Common myeloid progenitor, CD34-positive (primary cell): ENCODE data around the gene CDH4.

ENCODE experiments used
- CTCF ChIA-PET: fragments of 350-600 bp; sonication (Branson Sonifier 250); formaldehyde crosslinking; loops from one replicate; lab custom pipeline; 2021; ENCODE audit warnings: antibody characterized with exemption; lab: Charles Lee
- POLR2A ChIA-PET: fragments of 350-600 bp; sonication (Branson Sonifier 250); formaldehyde crosslinking; loops from one replicate; lab custom pipeline; 2021; ENCODE audit warnings: antibody characterized with exemption; lab: Charles Lee
- DNase-seq, 3 donors: peaks; one replicate each; pipeline versions ENCODE4 v3.0.0 to v3.0.0-alpha.2; 2013
- H3K27ac ChIP-seq, 2 experiments: 1 replicate in 1 of 2; 2 replicates in 1 of 2; pipeline ENCODE4 v1.7.0; 2013; ENCODE audit warnings: inconsistent platforms in 2 of 2, low read length in 2 of 2, mild to moderate bottlenecking in 2 of 2, low read depth in 1 of 2, moderate library complexity in 1 of 2; ENCODE audit not compliant: severe bottlenecking in 2 of 2, insufficient read depth in 1 of 2, poor library complexity in 1 of 2
- H3K27me3 ChIP-seq, 5 experiments: replicated peaks in 2 of 5; 1 replicate in 3 of 5; 2 replicates in 2 of 5; pipeline versions ENCODE4 v1.6.1 to v1.7.0; 2013; ENCODE audit warnings: low read length in 4 of 5, mild to moderate bottlenecking in 2 of 5, moderate library complexity in 2 of 5, inconsistent platforms in 1 of 5; ENCODE audit not compliant: insufficient read depth in 5 of 5, control insufficient read depth in 4 of 5
- H3K36me3 ChIP-seq, 4 experiments: 1 replicate in 2 of 4; 2 replicates in 2 of 4; pipeline versions ENCODE4 v1.6.1 to v1.7.0; 2013; ENCODE audit warnings: low read length in 3 of 4, control low read depth in 1 of 4, mild to moderate bottlenecking in 1 of 4; ENCODE audit not compliant: control insufficient read depth in 4 of 4, insufficient read depth in 4 of 4
- H3K4me1 ChIP-seq, 4 experiments: 1 replicate in 3 of 4; 2 replicates in 1 of 4; pipeline versions ENCODE4 v1.6.1 to v1.7.1; 2013; ENCODE audit warnings: low read length in 3 of 4, mild to moderate bottlenecking in 3 of 4, control low read depth in 1 of 4, inconsistent platforms in 1 of 4, moderate library complexity in 1 of 4; ENCODE audit not compliant: control insufficient read depth in 4 of 4, insufficient read depth in 4 of 4; ENCODE audit errors: control extremely low read depth in 1 of 4
- H3K4me3 ChIP-seq, 7 experiments: 1 replicate in 4 of 7; 2 replicates in 3 of 7; pipeline versions ENCODE4 v1.5.1 to v1.7.0; 2013; ENCODE audit warnings: mild to moderate bottlenecking in 7 of 7, low read length in 6 of 7, moderate library complexity in 6 of 7, inconsistent platforms in 2 of 7, low read depth in 2 of 7, control low read depth in 1 of 7; ENCODE audit not compliant: insufficient read depth in 4 of 7, control insufficient read depth in 1 of 7; ENCODE audit errors: extremely low read depth in 1 of 7
- H3K9me3 ChIP-seq, 5 experiments: 1 replicate in 4 of 5; 2 replicates in 1 of 5; pipeline versions ENCODE4 v1.6.1 to v1.7.1; 2013; ENCODE audit warnings: low read length in 4 of 5, mild to moderate bottlenecking in 2 of 5, inconsistent platforms in 1 of 5, low read depth in 1 of 5, moderate library complexity in 1 of 5; ENCODE audit not compliant: control insufficient read depth in 4 of 5, insufficient read depth in 2 of 5; ENCODE audit errors: control extremely low read depth in 1 of 5
- WGBS: methylation state at CpG from one replicate; pipeline ENCODE4 v1.1.5; 2013; ENCODE audit not compliant: insufficient coverage; 5-methylcytosine and 5-hydroxymethylcytosine counted together

The CDH4 gene

GRCh38 chr20:61252601-61253263, 671 bp downstream of the CDH4 start:
- ChIA-PET CTCF (interaction anchor here (1.1 to 1.8 kb wide), 3 partner anchors 9 to 1041 kb away, joined by 3 to 11 read pairs (median 4); no protein-coding TSS in a partner anchor), POLR2A (no interaction called here)
- no peaks in the 10 kb centered on the region for H3K36me3 ChIP-seq
- peak in 2 of 3 donors; percentile 13 to 20 for DNase-seq
- H3K4me1 ChIP-seq = peaks cover 0 to 39% (median 23%) of the 10 kb centered on the region in 4 experiments
- 0% methylated on average over 79 of the region's 87 CpGs for WGBS
- H3K4me3 ChIP-seq = peak overlapping the region in 6 of 7 experiments; percentile 51 to 83 (median 62)
- peaks cover 10 to 63% (median 43%) of the 10 kb centered on the region in 5 experiments for H3K27me3 ChIP-seq
- H3K9me3 ChIP-seq = no peaks in the 10 kb centered on the region
- no peak overlapping the region for H3K27ac ChIP-seq

GRCh38 chr20:61253264-61253639, 1.2 kb downstream of the CDH4 start:
- peak overlapping the region in 6 of 7 experiments; percentile 51 to 83 (median 62) for H3K4me3 ChIP-seq
- no peaks in the 10 kb centered on the region for H3K36me3 ChIP-seq
- ChIA-PET POLR2A (no interaction called here), CTCF (interaction anchor here (1.0 to 1.8 kb wide), 4 partner anchors 9 to 1042 kb away, joined by 3 to 11 read pairs (median 4); no protein-coding TSS in a partner anchor)
- WGBS = 0% methylated on average over 43 of the region's 51 CpGs
- H3K4me1 ChIP-seq = peaks cover 0 to 41% (median 23%) of the 10 kb centered on the region in 4 experiments
- no peaks in the 10 kb centered on the region for H3K9me3 ChIP-seq
- H3K27me3 ChIP-seq = peaks cover 10 to 57% (median 40%) of the 10 kb centered on the region in 5 experiments
- no peak overlapping the region for H3K27ac ChIP-seq
- DNase-seq = peak; percentile 52 to 71 (median 58)

GRCh38 chr20:61253640-61254511, 1.8 kb downstream of the CDH4 start:
- Histone ChIP-seq H3K27ac (no peak overlapping the region), H3K36me3 (no peaks in the 10 kb centered on the region), H3K4me1 (peaks cover 0 to 41% (median 23%) of the 10 kb centered on the region in 4 experiments), H3K9me3 (no peaks in the 10 kb centered on the region), H3K4me3 (peak overlapping the region in 6 of 7 experiments; percentile 33 to 83 (median 60)), H3K27me3 (peaks cover 10 to 51% (median 35%) of the 10 kb centered on the region in 5 experiments)
- DNase-seq = peak in 2 of 3 donors; percentile 17 to 42
- 8% methylated on average over 60 of the region's 62 CpGs for WGBS
- POLR2A ChIA-PET = no interaction called here
- CTCF ChIA-PET = interaction anchor here (1.0 to 1.8 kb wide), 4 partner anchors 9 to 1042 kb away, joined by 3 to 11 read pairs (median 4); no protein-coding TSS in a partner anchor

GRCh38 chr20:61254881-61255626, 3.0 kb downstream of the CDH4 start:
- Histone ChIP-seq H3K4me3 (no peak overlapping the region), H3K27me3 (peaks cover 9 to 47% (median 25%) of the 10 kb centered on the region in 5 experiments), H3K27ac (no peak overlapping the region), H3K4me1 (peaks cover 0 to 41% (median 23%) of the 10 kb centered on the region in 4 experiments), H3K36me3 (no peaks in the 10 kb centered on the region), H3K9me3 (peaks cover 0 to 6% (median 0%) of the 10 kb centered on the region in 5 experiments)
- ChIA-PET POLR2A (no interaction called here), CTCF (no interaction called here)
- DNase-seq = no peak
- 97% methylated on average over 10 of the region's 11 CpGs for WGBS

- Histone ChIP-seq H3K27ac (no peak overlapping the region), H3K27me3 (peaks cover 7 to 34% (median 12%) of the 10 kb centered on the region in 5 experiments), H3K4me1 (peaks cover 0 to 41% (median 23%) of the 10 kb centered on the region in 4 experiments), H3K9me3 (peaks cover 0 to 6% (median 0%) of the 10 kb centered on the region in 5 experiments), H3K36me3 (no peaks in the 10 kb centered on the region), H3K4me3 (no peak overlapping the region)
- WGBS = 96% methylated on average over 6 of the region's 9 CpGs
- CTCF ChIA-PET = no interaction called here
- DNase-seq = no peak
- POLR2A ChIA-PET = no interaction called here
Measured at GRCh38 chr20:61256365-61256764, 4.3 kb downstream of the CDH4 start.

- ChIA-PET POLR2A (no interaction called here), CTCF (no interaction called here)
- Histone ChIP-seq H3K27me3 (peaks cover 4 to 33% (median 10%) of the 10 kb centered on the region in 5 experiments), H3K4me3 (peak overlapping the region in 2 of 7 experiments; percentile 11 to 24), H3K36me3 (no peaks in the 10 kb centered on the region), H3K27ac (no peak overlapping the region), H3K4me1 (peaks cover 0 to 37% (median 21%) of the 10 kb centered on the region in 4 experiments), H3K9me3 (peaks cover 0 to 6% (median 0%) of the 10 kb centered on the region in 5 experiments)
- WGBS = 19% methylated on average over 5 of the region's 7 CpGs
- DNase-seq = peak in 2 of 3 donors; percentile 36 to 50
Measured at GRCh38 chr20:61256824-61257223, 4.8 kb downstream of the CDH4 start.
